Thyroid gland (tissue), 4 donors: ENCODE data around the gene MYEOV.

ENCODE experiments used
- CTCF ChIP-seq, 6 experiments: fragments of 200-600 bp in 3 of 6; fragments of 450-650 bp in 3 of 6; sonication (generic) in 3 of 6; IDR thresholded peaks; one replicate each; pipeline ENCODE4 v1.5.1; 2016 to 2019; ENCODE audit warnings: antibody characterized with exemption in 6 of 6, mild to moderate bottlenecking in 2 of 6, inconsistent platforms in 1 of 6, moderate library complexity in 1 of 6
- POLR2A ChIP-seq, 2 donors: fragments of 450-650 bp; IDR thresholded peaks; one replicate each; pipeline ENCODE4 v1.6.1; 2017; ENCODE audit warnings: antibody characterized with exemption in 2 of 2, mild to moderate bottlenecking in 2 of 2, moderate library complexity in 1 of 2

GRCh38 chr11:69267395-69267805, 26.6 kb upstream of the MYEOV start:
- TF ChIP-seq POLR2A (IDR thresholded peaks at IDR 0.05): no peak
- no peak for TF ChIP-seq CTCF (IDR thresholded peaks at IDR 0.05)
